Occipital lobe (tissue), 2 donors: ENCODE data around the gene ACAD10. TPM values are rescaled to one million over a fixed set of nuclear protein-coding genes. Genes with fewer than 3 reads are reported as not detected.
A peak's percentile ranks its signal among the peaks of the same experiment; 100 is the strongest.
"Not testable (repeated sequence)": the region's sequence is repeated elsewhere in the genome, so short reads cannot be mapped to it uniquely, and the experiment has no call there.

Source experiments
- DNase-seq: peaks from one replicate; lab custom pipeline; 2025; lab: John Stamatoyannopoulos, UW
- total RNA-seq: library from RNA; depleted of rRNA; stranded (reverse); fragments of >200 nt; gene quantifications from one replicate; pipeline ENCODE4 v1.2.3, GENCODE V29; 2014

Gene ACAD10
- total RNA-seq, 1 donor from 2014 or later: 11.1 TPM

GRCh38 chr12:111687255-111687654 is 1.4 kb downstream of the ACAD10 start:
- no peak for DNase-seq

- DNase-seq: no peak
Observed at GRCh38 chr12:111687952-111688351, 2.1 kb downstream of the ACAD10 start.

- DNase-seq: no peak
Observed at GRCh38 chr12:111691262-111691661, 5.4 kb downstream of the ACAD10 start.

DNA sequence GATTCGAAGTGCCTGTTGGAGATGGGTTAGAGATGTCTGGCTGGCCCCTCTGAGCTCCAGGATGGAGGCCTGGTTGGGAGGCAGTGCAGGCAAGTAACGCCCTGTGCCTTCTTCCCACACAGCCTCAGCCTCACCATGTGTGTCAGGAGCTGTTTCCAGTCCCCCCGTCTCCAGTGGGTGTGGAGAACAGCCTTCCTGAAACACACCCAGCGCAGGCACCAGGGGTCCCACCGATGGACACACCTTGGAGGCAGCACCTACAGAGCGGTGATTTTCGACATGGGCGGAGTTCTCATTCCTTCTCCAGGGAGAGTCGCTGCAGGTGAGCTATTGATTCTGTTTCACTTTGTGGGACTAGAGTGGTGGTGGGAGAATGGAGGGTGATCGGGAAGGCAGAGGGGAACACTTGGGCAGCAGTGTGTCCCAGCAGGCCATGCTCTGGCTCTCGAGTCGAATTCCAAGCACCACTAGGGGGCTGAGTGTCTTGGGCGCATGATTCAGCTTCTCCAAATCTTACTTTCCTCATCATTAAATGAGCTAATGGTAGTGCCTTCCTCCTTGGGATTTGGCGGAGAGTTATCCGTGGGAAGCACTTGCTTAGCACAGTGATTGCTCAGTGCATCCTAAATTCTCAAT is 6.8 kb downstream of the ACAD10 start:
- no peak for DNase-seq

DNA sequence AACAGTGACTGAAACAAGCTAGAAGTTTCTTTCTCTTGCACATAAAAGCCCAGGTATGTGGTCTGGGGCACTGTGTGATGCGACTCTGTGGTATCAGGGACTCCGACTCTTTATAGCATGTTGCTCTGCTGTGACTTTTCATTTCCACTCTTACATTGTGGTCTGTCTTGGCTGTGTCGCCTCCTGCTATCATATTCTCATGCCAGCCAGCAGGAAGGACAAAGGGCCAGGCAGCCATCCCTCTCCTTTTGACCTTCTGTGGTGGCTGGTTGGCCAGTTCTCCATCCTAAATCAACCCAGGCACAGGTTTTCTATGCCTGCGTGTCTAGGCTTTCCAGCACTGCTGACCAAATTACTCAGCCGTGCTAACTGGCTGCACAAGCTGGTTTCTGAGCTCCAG is 8.0 kb downstream of the ACAD10 start:
- no peak for DNase-seq

DNA sequence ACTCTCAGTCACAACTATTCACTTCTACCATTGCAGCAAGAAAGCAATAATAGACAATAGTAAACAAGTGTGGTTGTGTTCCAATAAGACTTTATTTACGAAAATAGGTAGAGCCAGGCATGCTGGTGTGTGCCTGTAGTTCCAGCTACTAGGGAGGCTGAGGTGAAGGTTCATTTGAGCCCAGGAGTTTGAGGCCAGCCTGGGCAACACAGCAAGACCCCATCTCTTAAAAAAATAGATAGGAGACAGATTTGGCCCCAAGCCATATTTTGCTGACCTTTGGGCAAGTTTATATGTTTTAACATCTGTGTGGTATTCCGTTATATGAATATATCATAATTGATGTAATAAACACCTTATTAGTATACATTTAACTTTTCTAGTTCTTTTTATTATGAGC is 14.1 kb downstream of the ACAD10 start:
- no peak for DNase-seq

GRCh38 chr12:111705672-111706071 is 19.8 kb downstream of the ACAD10 start:
- no peak for DNase-seq

GRCh38 chr12:111706145-111706544 is 20.3 kb downstream of the ACAD10 start:
- no peak for DNase-seq

- peak; percentile 1 for DNase-seq
Observed at GRCh38 chr12:111715279-111715678, 29.4 kb downstream of the ACAD10 start.

DNA sequence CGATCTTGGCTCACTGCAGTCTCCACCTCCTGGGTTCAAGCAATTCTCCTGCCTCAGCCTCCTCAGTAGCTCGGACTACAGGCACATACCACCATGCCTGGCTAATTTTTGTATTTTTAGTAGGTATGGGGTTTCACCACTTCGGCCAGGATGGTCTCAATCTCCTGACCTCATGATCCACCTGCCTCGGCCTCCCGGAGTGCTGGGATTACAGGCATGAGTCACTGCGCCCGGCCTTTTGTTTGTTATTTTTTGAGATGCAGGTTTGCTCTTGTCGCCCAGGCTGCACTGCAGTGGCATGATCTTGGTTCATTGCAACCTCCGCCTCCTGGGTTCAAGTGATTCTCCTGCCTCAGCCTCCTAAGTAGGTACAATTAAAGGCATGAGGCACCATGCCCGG is 33.5 kb downstream of the ACAD10 start:
- DNase-seq: not testable (repeated sequence)

DNA sequence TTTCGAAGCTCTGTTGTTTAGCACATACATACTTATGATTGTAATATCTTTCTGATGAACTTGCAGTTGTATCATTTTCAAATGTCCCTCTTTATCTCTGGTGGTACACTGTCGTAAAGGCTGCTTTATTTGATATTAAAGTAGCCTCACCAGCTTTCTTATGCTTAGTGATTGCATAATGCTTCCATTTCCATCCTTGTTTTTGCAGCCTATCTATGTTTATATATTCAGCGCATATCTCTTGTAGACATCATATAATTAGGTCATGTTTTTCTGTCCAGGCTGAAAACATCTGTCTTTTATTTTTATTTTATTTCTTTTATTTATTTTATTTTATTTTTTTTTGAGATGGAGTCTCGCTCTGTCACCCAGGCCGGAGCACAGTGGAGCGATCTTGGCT is 34.6 kb downstream of the ACAD10 start:
- DNase-seq: no peak

GRCh38 chr12:111723646-111724360 is 38.0 kb downstream of the ACAD10 start:
- not testable (repeated sequence) for DNase-seq

DNA sequence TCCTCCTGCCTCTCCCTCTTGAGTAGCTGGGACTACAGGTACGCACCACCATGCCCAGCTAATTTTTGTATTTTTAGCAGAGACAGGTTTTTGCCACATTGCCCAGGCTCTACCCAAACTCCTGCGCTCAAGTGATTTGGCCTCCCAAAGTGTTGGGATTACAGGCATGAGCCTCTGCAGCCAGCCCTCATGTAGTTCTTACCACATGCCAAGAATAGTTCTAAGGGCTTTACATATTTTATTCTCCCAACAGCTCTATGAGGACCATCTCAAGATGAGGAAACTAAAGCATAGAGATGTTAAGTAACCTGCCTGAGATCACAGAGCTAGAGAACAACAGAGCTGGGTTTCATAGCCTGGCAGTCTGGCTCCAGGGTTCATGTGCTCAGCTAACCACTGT is 42.9 kb downstream of the ACAD10 start:
- DNase-seq: no peak

GRCh38 chr12:111730420-111730819 is 44.6 kb downstream of the ACAD10 start:
- no peak for DNase-seq

DNA sequence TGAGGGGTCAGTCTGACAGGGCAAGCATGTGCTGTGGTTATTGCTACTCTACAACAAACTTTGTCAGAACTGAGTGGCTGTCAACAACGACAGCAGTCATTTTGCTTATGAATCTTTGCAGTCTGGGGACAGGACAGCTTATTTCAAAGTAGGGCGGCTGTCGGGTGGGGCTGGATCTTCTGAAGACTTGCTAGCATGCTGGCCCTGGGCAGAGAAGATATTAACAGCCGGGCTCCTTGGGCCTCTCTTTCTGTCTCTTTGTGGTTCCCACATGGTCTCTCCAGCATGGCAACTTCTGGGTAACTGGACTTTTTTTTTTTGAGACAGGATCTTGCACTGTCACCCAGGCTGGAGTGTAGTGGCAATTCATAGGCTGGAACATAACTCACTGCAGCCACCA is 46.9 kb downstream of the ACAD10 start:
- DNase-seq: no peak

- no peak for DNase-seq
Observed at GRCh38 chr12:111733340-111733915, 47.6 kb downstream of the ACAD10 start.

DNA sequence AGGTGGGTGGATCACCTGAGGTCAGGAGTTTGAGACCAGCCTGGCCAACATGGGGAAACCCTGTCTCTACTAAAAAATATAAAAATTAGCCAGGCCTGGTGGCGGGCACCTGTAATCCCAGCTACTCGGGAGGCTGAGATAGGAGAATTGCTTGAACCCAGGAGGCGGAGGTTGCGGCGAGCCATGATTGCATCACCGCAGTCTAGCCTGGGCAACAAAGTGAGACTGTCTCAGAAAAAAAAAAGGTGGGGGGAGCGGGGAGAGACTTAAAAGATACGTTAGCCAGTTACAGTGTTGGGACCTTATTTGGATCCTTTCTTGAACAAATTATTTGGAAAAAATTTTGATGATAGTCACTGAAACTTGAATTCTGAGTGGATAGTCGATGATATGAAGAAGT is 53.7 kb downstream of the ACAD10 start:
- DNase-seq: not testable (repeated sequence)

DNA sequence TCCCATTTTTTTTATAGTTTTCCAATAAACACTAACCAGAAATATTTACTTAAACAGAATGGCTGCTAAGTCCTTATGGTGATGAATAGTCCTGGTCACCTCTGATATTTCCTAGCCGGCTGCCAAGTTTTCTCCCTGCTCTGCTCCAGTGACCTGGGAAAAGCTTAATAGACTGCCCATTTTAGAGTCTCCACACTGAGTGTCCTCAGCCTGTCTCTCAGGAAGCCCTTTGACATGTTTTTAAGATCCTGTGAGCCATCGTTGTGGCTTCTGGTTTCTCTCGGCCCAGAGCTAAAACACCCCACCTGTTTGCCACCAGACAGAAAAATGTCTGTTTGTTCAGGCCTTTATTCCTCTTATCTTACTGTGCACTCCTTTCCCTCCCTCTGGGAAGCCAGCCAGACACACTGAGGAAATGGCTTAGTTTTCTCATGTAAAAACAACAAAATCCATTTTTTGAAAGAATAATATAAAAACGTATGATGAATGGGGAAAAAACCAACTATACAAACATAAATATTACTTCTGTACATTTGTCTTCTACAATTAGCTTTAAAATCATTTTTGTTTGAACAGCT is 55.5 kb downstream of the ACAD10 start:
- no peak for DNase-seq

- no peak for DNase-seq
Observed at GRCh38 chr12:111745211-111745610, 59.4 kb downstream of the ACAD10 start.

- DNase-seq: no peak
Observed at GRCh38 chr12:111747333-111747732, 61.5 kb downstream of the ACAD10 start.

- no peak for DNase-seq
Observed at GRCh38 chr12:111748151-111748672, 62.4 kb downstream of the ACAD10 start.

DNA sequence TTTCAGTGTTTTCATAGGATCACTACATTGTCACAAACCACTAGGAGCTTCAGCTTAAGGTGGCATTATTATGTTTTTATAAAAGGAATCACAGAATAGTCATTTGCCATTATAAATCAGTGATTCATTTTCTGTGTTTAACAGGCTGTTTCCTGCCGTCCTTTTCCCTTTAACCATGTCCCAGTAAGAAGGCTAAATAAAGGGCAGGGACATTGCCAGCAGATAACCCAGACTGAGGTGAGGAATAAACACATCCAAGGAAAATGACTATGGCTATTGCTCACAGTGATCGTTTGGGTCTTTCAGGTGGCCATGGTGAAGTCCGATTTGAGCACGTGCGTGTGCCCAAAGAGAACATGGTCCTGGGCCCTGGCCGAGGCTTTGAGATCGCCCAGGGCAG is 63.0 kb downstream of the ACAD10 start:
- no peak for DNase-seq
